WTC11 (cell line): ENCODE data around the gene DDN. TPM values are rescaled to one million over a fixed set of nuclear protein-coding genes. Genes with fewer than 3 reads are reported as not detected.

Experiments
- ATAC-seq: fragments of 200-7000 bp; cut with Tn5 transposase; 2 replicates; pipeline ENCODE4 v1.10.0; 2021; ENCODE audit warnings: mild to moderate bottlenecking, moderate library complexity
- CTCF ChIA-PET: fragments of 300-600 bp; sonication (Branson Sonifier 250); formaldehyde crosslinking; loops from one replicate; lab custom pipeline; 2021; ENCODE audit warnings: antibody characterized with exemption; lab: Charles Lee
- POLR2A ChIA-PET: fragments of 350-600 bp; sonication (Branson Sonifier 250); formaldehyde crosslinking; loops from one replicate; lab custom pipeline; 2021; ENCODE audit warnings: antibody characterized with exemption; lab: Charles Lee
- DNase-seq: peaks from one replicate; pipeline ENCODE4 v3.0.0; 2021; ENCODE audit warnings: low spot score
- H3K27ac Mint-ChIP-seq: 2 replicates; pipeline ENCODE4 v1.8.0; 2021; ENCODE audit warnings: mixed read lengths
- H3K27me3 Mint-ChIP-seq: 2 replicates; pipeline ENCODE4 v1.8.0; 2021; ENCODE audit warnings: low read depth, mild to moderate bottlenecking, moderate library complexity, mixed read lengths
- H3K36me3 Mint-ChIP-seq: 2 replicates; pipeline ENCODE4 v1.8.0; 2021; ENCODE audit warnings: mixed read lengths
- H3K4me1 Mint-ChIP-seq: 2 replicates; pipeline ENCODE4 v1.8.0; 2022; ENCODE audit warnings: mixed read lengths
- H3K4me3 Mint-ChIP-seq: 2 replicates; pipeline ENCODE4 v1.8.0; 2021; ENCODE audit warnings: mild to moderate bottlenecking, moderate library complexity, mixed read lengths
- H3K9me3 Mint-ChIP-seq: 2 replicates; pipeline ENCODE4 v1.8.0; 2021; ENCODE audit warnings: mixed read lengths
- AFF4 ChIP-seq: sonication (generic); formaldehyde crosslinking; IDR thresholded peaks from 2 replicates; pipeline ENCODE4 v1.8.1; 2023; ENCODE audit warnings: mild to moderate bottlenecking, missing genetic modification reagents, borderline replicate concordance
- CDX4 ChIP-seq: fragments of 250-450 bp; sonication (Bioruptor Pico); IDR thresholded peaks from 2 replicates; pipeline ENCODE4 v1.9.0; 2021; ENCODE audit warnings: moderate library complexity, mild to moderate bottlenecking, inconsistent platforms, borderline replicate concordance
- CTCF ChIP-seq: fragments of 200-600 bp; IDR thresholded peaks from 2 replicates; pipeline ENCODE4 v1.8.0; 2022; ENCODE audit warnings: antibody characterized with exemption
- EMX1 ChIP-seq: fragments of 250-450 bp; sonication (Bioruptor Pico); IDR thresholded peaks from 2 replicates; pipeline ENCODE4 v1.8.0; 2021; ENCODE audit warnings: mild to moderate bottlenecking
- ERG ChIP-seq: fragments of 250-450 bp; sonication (Bioruptor Pico); IDR thresholded peaks from 2 replicates; pipeline ENCODE4 v1.8.0; 2021; ENCODE audit warnings: mild to moderate bottlenecking
- FOXP1 ChIP-seq: sonication (generic); formaldehyde crosslinking; IDR thresholded peaks from 2 replicates; pipeline ENCODE4 v1.8.0; 2022; ENCODE audit warnings: missing genetic modification reagents, mild to moderate bottlenecking, moderate library complexity, borderline replicate concordance
- NFATC4 ChIP-seq: fragments of 250-450 bp; sonication (Bioruptor Pico); IDR thresholded peaks from 2 replicates; pipeline ENCODE4 v1.9.0; 2021; ENCODE audit warnings: mild to moderate bottlenecking
- NR2C2 ChIP-seq: sonication (generic); formaldehyde crosslinking; IDR thresholded peaks from 2 replicates; pipeline ENCODE4 v1.8.0; 2022; ENCODE audit warnings: mild to moderate bottlenecking, missing genetic modification reagents
- RELA ChIP-seq: sonication (generic); formaldehyde crosslinking; IDR thresholded peaks from 2 replicates; pipeline ENCODE4 v1.8.1; 2022; ENCODE audit warnings: missing genetic modification reagents, mild to moderate bottlenecking, borderline replicate concordance
- SMAD4 ChIP-seq: sonication (generic); formaldehyde crosslinking; IDR thresholded peaks from 2 replicates; pipeline ENCODE4 v1.8.0; 2022; ENCODE audit warnings: mild to moderate bottlenecking, missing genetic modification reagents
- ZNF281 ChIP-seq: sonication (generic); formaldehyde crosslinking; IDR thresholded peaks from 2 replicates; pipeline ENCODE4 v1.8.0; 2023; ENCODE audit warnings: mild to moderate bottlenecking, missing genetic modification reagents
- ZNF532 ChIP-seq: fragments of 250-450 bp; sonication (Bioruptor Pico); IDR thresholded peaks from 2 replicates; pipeline ENCODE4 v1.9.0; 2021; ENCODE audit warnings: mild to moderate bottlenecking, borderline replicate concordance
- ZSCAN18 ChIP-seq: fragments of 250-450 bp; sonication (Bioruptor Pico); IDR thresholded peaks from 2 replicates; pipeline ENCODE4 v2.1.2; 2022; ENCODE audit warnings: mild to moderate bottlenecking, moderate library complexity
- total RNA-seq: library from RNA; stranded (reverse); gene quantifications from 3 replicates; pipeline ENCODE4 v1.2.3, GENCODE V29; 2021

The DDN gene
- total RNA-seq, 1 experiment from 2014 or later = 0.33 TPM

- DNase-seq (peak; percentile 82), ATAC-seq (peak; percentile 58)
- Mint-ChIP-seq H3K27ac (no peak overlapping the region), H3K4me1 (peaks cover 33% of the 10 kb centered on the region), H3K9me3 (no peaks in the 10 kb centered on the region), H3K36me3 (no peaks in the 10 kb centered on the region), H3K4me3 (no peak overlapping the region), H3K27me3 (peaks cover 100% of the 10 kb centered on the region)
- POLR2A ChIA-PET = interaction anchor here (1.0 kb wide), 1 partner anchor 17 kb away, joined by 4 read pairs; the partner anchor contains the start of gene ARF3
- no peak for TF ChIP-seq ZSCAN18 (CRISPR knock-in tag)
- TF ChIP-seq EMX1 (CRISPR knock-in tag) = no peak
- TF ChIP-seq ERG = no peak
- TF ChIP-seq CTCF = peak; percentile 68
- TF ChIP-seq FOXP1 (CRISPR knock-in tag) = no peak
- TF ChIP-seq RELA (CRISPR knock-in tag) = no peak
- TF ChIP-seq AFF4 (CRISPR knock-in tag) = no peak
- no peak for TF ChIP-seq CDX4 (CRISPR knock-in tag)
- no peak for TF ChIP-seq ZNF281 (CRISPR knock-in tag)
- CTCF ChIA-PET = interaction anchor here (0.6 to 11.0 kb wide), 18 partner anchors 7 to 368 kb away, joined by 3 to 164 read pairs (median 5); partner anchors contain the start of genes ARF3, DDN, DDX23 and FKBP11
Observed at GRCh38 chr12:48973941-48974673, 25.1 kb downstream of the DDN start.

GRCh38 chr12:48973531-48973930 is 25.6 kb downstream of the DDN start:
- H3K27ac Mint-ChIP-seq = no peak overlapping the region
- H3K9me3 Mint-ChIP-seq = no peaks in the 10 kb centered on the region
- peaks cover 100% of the 10 kb centered on the region for H3K27me3 Mint-ChIP-seq
- CTCF ChIA-PET = interaction anchor here (0.6 to 11.0 kb wide), 15 partner anchors 8 to 369 kb away, joined by 3 to 164 read pairs (median 5); partner anchors contain the start of genes ARF3, DDN, DDX23 and FKBP11
- no peak overlapping the region for H3K4me3 Mint-ChIP-seq
- H3K4me1 Mint-ChIP-seq = peaks cover 33% of the 10 kb centered on the region
- POLR2A ChIA-PET = interaction anchor here (1.0 kb wide), 1 partner anchor 16 kb away, joined by 4 read pairs; the partner anchor contains the start of gene ARF3
- no peak for ATAC-seq
- no peak for DNase-seq
- no peaks in the 10 kb centered on the region for H3K36me3 Mint-ChIP-seq
- TF ChIP-seq ZNF532 (CRISPR knock-in tag) (no peak), NFATC4 (CRISPR knock-in tag) (no peak), ZSCAN18 (CRISPR knock-in tag) (no peak), SMAD4 (no peak), NR2C2 (CRISPR knock-in tag) (no peak)
